OCI-LY3 (cell line): ENCODE data around the gene CARD19.
"Not testable (repeated sequence)": the region's sequence is repeated elsewhere in the genome, so short reads cannot be mapped to it uniquely, and the experiment has no call there.

Experiments
- H2AFZ ChIP-seq: fragments of 200-600, 300-600 bp; shearing (Covaris generic); 2 replicates; pipeline ENCODE4 v1.6.0; 2014; ENCODE audit warnings: antibody characterized with exemption, low read depth, low read length
- H3K27ac ChIP-seq: fragments of 200-600, 300-600 bp; sonication (generic); 2 replicates; pipeline ENCODE4 v1.5.1; 2014; ENCODE audit warnings: mild to moderate bottlenecking, low read length, moderate library complexity, mixed read lengths
- H3K27me3 ChIP-seq: fragments of 200-600, 300-600 bp; sonication (generic); 2 replicates; pipeline ENCODE4 v1.6.1; 2014; ENCODE audit warnings: low read depth, low read length, mixed read lengths
- H3K36me3 ChIP-seq: fragments of 200-600, 300-600 bp; sonication (generic); replicated peaks from 2 replicates; pipeline ENCODE3; 2014; ENCODE audit warnings: low read depth, low read length, mixed read lengths
- H3K4me1 ChIP-seq: fragments of 300-600, 200-600 bp; sonication (generic); 2 replicates; pipeline ENCODE4 v1.6.1; 2014; ENCODE audit warnings: low read length, mixed read lengths
- H3K4me2 ChIP-seq: fragments of 200-600, 300-600 bp; sonication (generic); 2 replicates; pipeline ENCODE4 v1.6.1; 2014; ENCODE audit warnings: low read length, mixed read lengths
- H3K4me3 ChIP-seq: fragments of 300-600, 200-600 bp; sonication (generic); 2 replicates; pipeline ENCODE4 v1.5.1; 2014; ENCODE audit warnings: antibody characterized with exemption, mild to moderate bottlenecking, low read length, moderate library complexity
- H3K79me2 ChIP-seq: fragments of 300-600, 200-600 bp; shearing (Covaris generic); 2 replicates; pipeline ENCODE4 v1.6.1; 2014; ENCODE audit warnings: mild to moderate bottlenecking, low read length, mixed read lengths
- H3K9ac ChIP-seq: fragments of 300-600, 200-600 bp; shearing (Covaris generic); 2 replicates; pipeline ENCODE4 v1.6.0; 2014; ENCODE audit warnings: mild to moderate bottlenecking, low read length, moderate library complexity
- H3K9me3 ChIP-seq: fragments of 200-600, 300-600 bp; shearing (Covaris generic); 2 replicates; pipeline ENCODE4 v1.6.1; 2014; ENCODE audit warnings: low read length, mixed read lengths; ENCODE audit not compliant: insufficient read depth
- H4K20me1 ChIP-seq: fragments of 200-600, 300-600 bp; sonication (generic); 2 replicates; pipeline ENCODE4 v1.6.1; 2016; ENCODE audit warnings: low read length, mixed read lengths; ENCODE audit not compliant: insufficient read depth
- CTCF ChIP-seq: fragments of 200-600, 300-600 bp; sonication (generic); IDR thresholded peaks from 2 replicates; pipeline ENCODE4 v1.5.1; 2014; ENCODE audit warnings: antibody characterized with exemption, low read length, low read depth
- EZH2phosphoT487 ChIP-seq: fragments of 200-600 bp; shearing (Covaris generic); IDR thresholded peaks from 2 replicates; pipeline ENCODE4 v1.6.1; 2018; ENCODE audit warnings: antibody characterized with exemption, mixed run types, low read depth

Gene CARD19

DNA sequence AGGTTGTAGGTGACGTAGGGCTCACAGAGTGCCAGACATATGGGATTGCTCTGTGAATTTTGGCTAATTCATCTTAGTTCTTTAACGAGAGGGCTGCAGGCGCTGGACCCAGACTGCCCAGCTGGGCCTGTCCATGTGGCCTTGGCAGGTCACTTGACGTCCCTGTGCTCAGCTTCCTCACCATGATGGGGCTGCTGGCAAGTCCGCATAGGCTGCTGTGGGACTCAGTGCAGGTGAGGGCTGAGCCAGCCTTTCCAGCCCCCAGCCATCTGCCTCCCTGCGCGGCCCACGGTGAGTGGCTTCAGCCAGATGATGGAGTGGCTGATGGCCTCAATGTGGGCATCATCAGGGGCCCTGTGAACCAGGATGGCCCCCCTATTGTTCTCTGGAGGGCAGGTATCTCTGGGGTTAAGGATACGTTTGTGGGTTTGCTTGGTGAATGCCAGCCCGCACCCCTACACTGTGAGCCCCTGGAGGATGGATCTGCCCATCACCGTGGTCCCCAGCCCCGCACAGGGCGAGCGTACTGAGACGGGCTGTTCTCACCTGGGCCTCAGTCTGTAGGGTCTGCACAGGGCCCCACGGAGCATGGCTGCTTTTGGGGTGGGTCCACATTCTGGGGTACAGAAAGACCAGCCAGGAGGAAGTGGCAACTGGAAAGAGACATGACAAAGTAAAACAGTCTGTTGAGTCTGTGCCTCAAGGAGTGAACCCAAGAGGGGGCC, 3.7 kb downstream of the CARD19 start:
- Histone ChIP-seq H2AFZ (no peak overlapping the region), H3K27ac (no peak overlapping the region), H3K79me2 (peaks cover 7% of the 10 kb centered on the region; the same call in 1 of the 2 replicates), H3K36me3 (peaks cover 6% of the 10 kb centered on the region), H3K9ac (no peak overlapping the region), H4K20me1 (no peaks in the 10 kb centered on the region), H3K9me3 (peaks cover 4% of the 10 kb centered on the region; the same call in 1 of the 2 replicates), H3K27me3 (no peaks in the 10 kb centered on the region), H3K4me3 (no peak overlapping the region), H3K4me2 (no peak overlapping the region), H3K4me1 (peaks cover 15% of the 10 kb centered on the region)
- no peak for TF ChIP-seq EZH2phosphoT487
- TF ChIP-seq CTCF = no peak

DNA sequence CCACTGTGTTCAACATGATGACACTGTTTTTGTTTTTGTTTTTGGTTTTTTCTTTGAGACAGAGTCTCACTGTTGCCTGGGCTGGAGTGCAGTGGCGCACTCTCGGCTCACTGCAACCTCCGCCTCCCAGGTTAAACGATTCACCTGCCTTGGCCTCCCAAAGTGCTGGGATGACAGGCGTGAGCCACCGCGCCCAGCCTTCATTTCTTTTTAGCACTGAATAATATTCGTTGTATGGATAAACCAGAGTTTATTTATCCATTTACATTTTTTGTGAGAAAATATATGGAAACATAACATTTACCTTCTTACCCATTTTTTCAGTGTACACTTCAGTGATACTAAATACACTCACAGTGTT, 4.2 kb downstream of the CARD19 start:
- Histone ChIP-seq H3K4me3 (no peak overlapping the region), H3K9me3 (peaks cover 4% of the 10 kb centered on the region; the same call in 1 of the 2 replicates), H3K9ac (no peak overlapping the region), H3K4me1 (peaks cover 10% of the 10 kb centered on the region), H3K27ac (no peak overlapping the region), H2AFZ (no peak overlapping the region), H3K4me2 (no peak overlapping the region), H4K20me1 (no peaks in the 10 kb centered on the region), H3K27me3 (no peaks in the 10 kb centered on the region), H3K79me2 (peaks cover 7% of the 10 kb centered on the region; the same call in 1 of the 2 replicates), H3K36me3 (peaks cover 6% of the 10 kb centered on the region)
- TF ChIP-seq CTCF (no peak), EZH2phosphoT487 (no peak)

DNA sequence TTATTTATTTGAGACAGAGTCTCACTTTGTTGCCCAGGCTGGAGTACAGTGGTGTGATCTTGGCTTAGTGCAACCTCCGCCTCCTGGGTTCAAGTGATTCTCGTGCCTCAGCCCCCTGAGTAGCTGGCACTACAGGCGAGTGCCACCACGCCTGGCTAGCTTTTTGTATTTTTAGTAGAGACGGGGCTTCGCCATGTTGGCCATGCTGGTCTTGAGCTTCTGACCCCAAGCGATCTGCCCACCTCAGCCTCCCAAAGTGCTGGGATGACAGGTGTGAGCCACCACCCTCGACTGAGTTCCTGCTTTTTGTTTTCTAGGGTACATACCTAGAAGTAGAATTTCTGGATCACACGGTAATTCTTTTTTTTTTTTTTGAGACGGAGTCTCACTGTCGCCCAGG, 5.1 kb downstream of the CARD19 start:
- not testable (repeated sequence) for H3K4me3 ChIP-seq, H3K9me3 ChIP-seq, H4K20me1 ChIP-seq, H3K27ac ChIP-seq, H3K36me3 ChIP-seq, H3K4me2 ChIP-seq, H3K79me2 ChIP-seq, H2AFZ ChIP-seq, H3K4me1 ChIP-seq, H3K9ac ChIP-seq, H3K27me3 ChIP-seq

DNA sequence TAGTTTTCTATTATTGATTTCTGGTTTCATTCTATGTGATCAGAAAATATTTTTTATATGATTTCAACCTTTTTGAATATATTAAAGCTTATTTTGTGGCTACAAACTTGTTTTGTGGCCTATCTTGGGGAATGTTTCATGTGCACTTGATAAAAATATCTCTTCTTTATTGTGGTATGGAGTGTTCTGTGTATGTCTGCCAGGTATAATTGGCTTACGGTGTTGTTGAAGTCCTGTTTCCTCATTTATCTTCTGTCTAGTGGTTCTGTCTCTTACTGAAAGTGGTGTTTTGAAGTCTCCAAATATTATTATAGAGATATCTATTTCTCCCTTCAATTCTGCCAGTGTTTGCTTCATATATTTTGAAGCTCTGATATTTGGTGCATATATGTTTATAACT, 9.6 kb downstream of the CARD19 start:
- Histone ChIP-seq H3K4me1 (peaks cover 29% of the 10 kb centered on the region), H3K4me3 (no peak overlapping the region), H4K20me1 (no peaks in the 10 kb centered on the region), H3K27ac (no peak overlapping the region), H3K27me3 (no peaks in the 10 kb centered on the region), H3K36me3 (peaks cover 6% of the 10 kb centered on the region), H2AFZ (no peak overlapping the region), H3K9ac (no peak overlapping the region), H3K9me3 (peaks cover 4% of the 10 kb centered on the region; the same call in 1 of the 2 replicates), H3K4me2 (no peak overlapping the region), H3K79me2 (0 out of 2 replicates have a peak, but pooled peaks cover 3% of the 10 kb centered on the region)
- no peak for TF ChIP-seq CTCF
- TF ChIP-seq EZH2phosphoT487 = no peak
